Esophagus muscularis mucosa (tissue), 4 donors: ENCODE data around the gene PPP1R10. TPM values are rescaled to one million over a fixed set of nuclear protein-coding genes. Genes with fewer than 3 reads are reported as not detected.

ENCODE experiments used
- DNase-seq: peaks from one replicate; pipeline ENCODE4 v3.0.0-alpha.2; 2017; ENCODE audit errors: extremely low spot score
- H3K27ac ChIP-seq, 4 donors: fragments of 200-600 bp; sonication (generic); replicated peaks in 1 of 4; 1 replicate in 3 of 4; 2 replicates in 1 of 4; pipeline ENCODE4 v1.5.1; 2016 to 2019; ENCODE audit warnings: mild to moderate bottlenecking in 1 of 4
- H3K27me3 ChIP-seq, 4 donors: fragments of 200-600 bp; sonication (generic); one replicate each; pipeline versions ENCODE4 v1.5.1 to v1.6.0; 2016 to 2019
- H3K36me3 ChIP-seq, 4 donors: fragments of 200-600 bp; sonication (generic); one replicate each; pipeline ENCODE4 v1.5.1; 2016 to 2019
- H3K4me1 ChIP-seq, 4 donors: fragments of 200-600 bp; sonication (generic); one replicate each; pipeline ENCODE4 v1.5.1; 2016 to 2019
- H3K4me3 ChIP-seq, 4 donors: fragments of 200-600 bp; sonication (generic); 1 replicate in 2 of 4; 2 replicates in 2 of 4; pipeline ENCODE4 v1.5.1; 2016 to 2019; ENCODE audit warnings: mild to moderate bottlenecking in 4 of 4, moderate library complexity in 1 of 4
- H3K9me3 ChIP-seq, 4 donors: fragments of 200-600 bp; sonication (generic); 1 replicate in 3 of 4; 2 replicates in 1 of 4; pipeline ENCODE4 v1.5.1; 2016 to 2019
- EP300 ChIP-seq: sonication (generic); formaldehyde crosslinking; IDR thresholded peaks from one replicate; pipeline ENCODE4 v1.6.1; 2017; ENCODE audit warnings: antibody characterized with exemption
- POLR2A ChIP-seq: fragments of 450-650 bp; IDR thresholded peaks from one replicate; pipeline ENCODE4 v1.6.1; 2017; ENCODE audit warnings: antibody characterized with exemption, moderate library complexity, mild to moderate bottlenecking, low read depth
- POLR2AphosphoS5 ChIP-seq, 2 donors: sonication (generic); formaldehyde crosslinking; IDR thresholded peaks; one replicate each; pipeline ENCODE4 v1.6.1; 2017; ENCODE audit warnings: antibody characterized with exemption in 2 of 2
- WGBS: methylation state at CpG from one replicate; pipeline ENCODE4 v1.1.5; 2018; 5-methylcytosine and 5-hydroxymethylcytosine counted together
- intact Hi-C: fragments of 100-400 bp; cut with DNase I; formaldehyde crosslinking; loops from one replicate; pipeline ENCODE4 v1.15.1; 2023
- total RNA-seq, 4 donors: library from RNA; depleted of rRNA; stranded (reverse); fragments of >200 nt; gene quantifications; one replicate each; pipeline versions ENCODE4 v1.1.0 to v1.2.1, GENCODE V29; 2016
- TF ChIP-seq, protein P1 (sequence below), 3 experiments: fragments of 200-600 bp in 2 of 3; fragments of 450-650 bp in 1 of 3; sonication (generic) in 2 of 3; IDR thresholded peaks; one replicate each; pipeline ENCODE4 v1.5.1; 2017 to 2019; ENCODE audit warnings: antibody characterized with exemption in 3 of 3, mild to moderate bottlenecking in 2 of 3, moderate library complexity in 1 of 3

Gene PPP1R10
- total RNA-seq, 4 donors from 2014 or later = 24.5 to 53.6 (median 37.9) TPM

DNA sequence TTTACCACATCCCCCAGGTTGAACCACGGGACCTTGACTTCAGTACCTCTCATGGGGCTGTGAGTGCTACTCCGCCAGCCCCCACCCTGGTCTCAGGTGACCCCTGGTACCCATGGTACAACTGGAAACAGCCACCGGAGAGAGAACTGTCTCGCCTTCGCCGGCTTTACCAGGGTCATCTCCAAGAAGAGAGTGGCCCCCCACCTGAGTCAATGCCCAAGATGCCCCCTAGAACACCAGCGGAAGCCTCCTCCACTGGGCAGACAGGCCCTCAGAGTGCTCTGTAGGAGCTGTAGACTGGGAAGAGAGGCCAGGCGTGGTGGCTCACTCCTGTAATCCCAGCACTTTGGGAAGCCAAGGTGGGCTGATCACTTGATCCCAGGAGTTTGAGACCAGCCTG lies 8.5 kb upstream of the PPP1R10 start:
- WGBS = 92% methylated on average over 8 of the region's 8 CpGs
- no peak for DNase-seq
- intact Hi-C loops = no loop called here
- peaks cover 11 to 22% (median 16%) of the 10 kb centered on the region in 4 donors for H3K4me1 ChIP-seq
- H3K27me3 ChIP-seq = no peaks in the 10 kb centered on the region
- peak overlapping the region; percentile 91 for H3K27ac ChIP-seq
- TF ChIP-seq POLR2A (no peak), EP300 (no peak), POLR2AphosphoS5 (IDR thresholded peaks at IDR 0.05) (no peak)
- TF ChIP-seq, protein P1, sequence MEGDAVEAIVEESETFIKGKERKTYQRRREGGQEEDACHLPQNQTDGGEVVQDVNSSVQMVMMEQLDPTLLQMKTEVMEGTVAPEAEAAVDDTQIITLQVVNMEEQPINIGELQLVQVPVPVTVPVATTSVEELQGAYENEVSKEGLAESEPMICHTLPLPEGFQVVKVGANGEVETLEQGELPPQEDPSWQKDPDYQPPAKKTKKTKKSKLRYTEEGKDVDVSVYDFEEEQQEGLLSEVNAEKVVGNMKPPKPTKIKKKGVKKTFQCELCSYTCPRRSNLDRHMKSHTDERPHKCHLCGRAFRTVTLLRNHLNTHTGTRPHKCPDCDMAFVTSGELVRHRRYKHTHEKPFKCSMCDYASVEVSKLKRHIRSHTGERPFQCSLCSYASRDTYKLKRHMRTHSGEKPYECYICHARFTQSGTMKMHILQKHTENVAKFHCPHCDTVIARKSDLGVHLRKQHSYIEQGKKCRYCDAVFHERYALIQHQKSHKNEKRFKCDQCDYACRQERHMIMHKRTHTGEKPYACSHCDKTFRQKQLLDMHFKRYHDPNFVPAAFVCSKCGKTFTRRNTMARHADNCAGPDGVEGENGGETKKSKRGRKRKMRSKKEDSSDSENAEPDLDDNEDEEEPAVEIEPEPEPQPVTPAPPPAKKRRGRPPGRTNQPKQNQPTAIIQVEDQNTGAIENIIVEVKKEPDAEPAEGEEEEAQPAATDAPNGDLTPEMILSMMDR (IDR thresholded peaks at IDR 0.05) = no peak
- H3K36me3 ChIP-seq = peaks cover 52 to 86% (median 75%) of the 10 kb centered on the region in 4 donors
- no peaks in the 10 kb centered on the region for H3K9me3 ChIP-seq
- no peak overlapping the region for H3K4me3 ChIP-seq

DNA sequence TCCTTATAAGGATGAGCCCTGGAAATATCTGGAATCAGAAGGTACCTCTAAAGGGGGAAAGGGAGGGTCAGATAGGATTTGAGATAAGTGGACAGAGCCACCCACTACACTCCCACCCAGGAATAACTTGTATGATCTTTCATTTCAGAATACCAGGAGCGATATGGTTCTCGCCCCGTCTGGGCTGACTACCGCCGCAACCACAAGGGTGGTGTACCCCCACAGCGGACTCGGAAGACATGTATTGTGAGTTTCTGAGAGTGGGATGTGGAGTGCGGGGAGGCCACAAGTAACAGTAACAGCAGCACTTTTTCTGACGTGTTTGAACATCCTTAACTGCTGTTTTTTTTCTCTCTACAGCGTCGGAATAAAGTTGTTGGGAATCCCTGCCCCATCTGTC lies 2.5 kb upstream of the PPP1R10 start:
- Histone ChIP-seq H3K4me3 (no peak overlapping the region), H3K27me3 (no peaks in the 10 kb centered on the region), H3K27ac (peak overlapping the region in 2 of 4 donors; percentile 90 to 98), H3K4me1 (peaks cover 12 to 22% (median 19%) of the 10 kb centered on the region in 4 donors), H3K36me3 (peaks cover 49 to 71% (median 61%) of the 10 kb centered on the region in 4 donors), H3K9me3 (no peaks in the 10 kb centered on the region)
- TF ChIP-seq POLR2A (no peak), POLR2AphosphoS5 (IDR thresholded peaks at IDR 0.05) (no peak), EP300 (no peak)
- TF ChIP-seq, protein P1 (IDR thresholded peaks at IDR 0.05) = no peak
- intact Hi-C loops = no loop called here
- DNase-seq = no peak
- WGBS = 94% methylated on average over 11 of the region's 11 CpGs

DNA sequence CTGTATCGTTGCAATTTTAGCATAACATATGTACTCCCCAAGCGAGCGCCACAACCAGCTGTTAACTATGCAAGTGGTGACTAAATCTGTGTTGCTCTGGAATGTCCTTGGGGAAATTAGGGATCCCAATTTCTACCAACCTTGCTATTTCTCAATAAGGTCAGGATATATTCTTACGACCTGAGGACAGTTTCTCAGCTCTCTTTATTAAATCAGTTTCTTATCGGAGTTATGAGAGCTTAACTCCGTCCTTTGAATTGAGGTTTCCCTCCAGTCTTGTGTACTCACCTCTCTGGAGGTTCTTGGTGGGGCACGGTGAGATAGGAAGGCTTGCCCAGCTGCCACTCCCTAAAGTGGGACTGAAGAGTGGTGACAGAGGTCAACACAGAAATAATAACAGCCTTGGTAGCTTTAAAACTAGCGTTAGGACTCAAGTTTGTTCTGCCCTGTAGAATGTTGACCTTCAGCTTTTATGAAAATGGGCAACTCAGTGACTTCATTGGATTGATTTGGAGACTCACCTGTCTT lies 1.3 kb upstream of the PPP1R10 start:
- WGBS = 14% methylated on average over 8 of the region's 8 CpGs

DNA sequence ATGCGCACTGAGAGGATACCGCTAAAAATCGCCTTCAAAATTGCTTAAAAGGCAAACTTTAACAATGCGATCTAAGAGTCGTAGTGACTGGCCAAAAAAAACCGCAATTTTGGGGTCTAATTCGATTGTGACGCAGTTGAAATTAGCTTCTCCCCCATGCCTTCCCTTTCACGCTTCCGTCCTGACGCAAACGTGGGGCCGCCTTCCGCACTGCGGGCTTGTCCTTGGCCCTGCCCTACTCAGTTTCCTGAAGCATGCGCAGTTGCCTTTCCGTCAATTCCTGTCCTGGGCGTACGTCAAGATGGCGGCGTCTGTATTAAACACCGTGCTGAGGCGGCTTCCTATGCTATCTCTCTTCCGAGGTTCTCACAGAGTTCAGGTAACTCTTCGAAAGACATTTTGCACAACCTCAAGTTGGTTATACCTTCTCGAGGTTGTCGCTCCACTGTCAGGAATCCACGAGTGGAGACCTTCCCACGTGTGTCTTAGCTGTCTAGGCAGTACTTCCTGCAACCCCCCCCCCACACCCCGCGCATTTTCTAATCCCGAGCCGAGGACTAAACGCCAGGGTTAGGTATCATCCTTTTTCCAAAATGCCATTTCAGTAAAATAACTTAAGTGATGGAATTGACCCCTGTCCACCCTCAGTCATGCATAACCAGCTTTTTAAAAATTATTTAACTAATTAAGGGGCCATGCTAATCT lies 674 bp upstream of the PPP1R10 start, which contains the start of gene MRPS18B:
MRPS18B (plus strand) TSS at position 276 of the 705 bp plus-strand sequence; CDS start at position 302, 26 bp downstream.
- Histone ChIP-seq H3K27ac (peak within 1 kb of the TSS; percentile 90 to 98 (median 96)), H3K4me3 (peak within 1 kb of the TSS; percentile 68 to 91 (median 76)), H3K4me1 (peaks cover 30 to 40% (median 37%) of the 10 kb centered on the region in 4 donors), H3K36me3 (peaks cover 34 to 53% (median 43%) of the 10 kb centered on the region in 4 donors), H3K9me3 (no peaks in the 10 kb centered on the region), H3K27me3 (no peaks in the 10 kb centered on the region)
- TF ChIP-seq, protein P1 (IDR thresholded peaks at IDR 0.05) = no peak
- peak; percentile 84 for TF ChIP-seq POLR2A
- TF ChIP-seq EP300 = no peak
- peak in 1 of 2 donors; percentile 94 for TF ChIP-seq POLR2AphosphoS5 (IDR thresholded peaks at IDR 0.05)
- intact Hi-C loops = loop anchor here (2.0 kb wide), 1 partner anchor 103 kb away; the partner anchor contains the start of gene TUBB
- peak; percentile 99 for DNase-seq
- WGBS = 0% methylated on average over 34 of the region's 34 CpGs

More for the DNA sequence above, 1.3 kb upstream of the PPP1R10 start:
- no peak for TF ChIP-seq POLR2AphosphoS5 (IDR thresholded peaks at IDR 0.05)
- Histone ChIP-seq H3K4me3 (peak overlapping the region; percentile 59 to 71 (median 70)), H3K27me3 (no peaks in the 10 kb centered on the region), H3K4me1 (peaks cover 24 to 34% (median 31%) of the 10 kb centered on the region in 4 donors), H3K36me3 (peaks cover 40 to 59% (median 49%) of the 10 kb centered on the region in 4 donors), H3K9me3 (no peaks in the 10 kb centered on the region), H3K27ac (peak overlapping the region; percentile 83 to 98 (median 93))
- intact Hi-C loops = no loop called here
- no peak for DNase-seq
